Kidney glomerular epithelial cell (primary cell): ENCODE measurements around the gene DNAJC8.

Experiments
- DNase-seq: peaks from one replicate; lab custom pipeline; 2025; lab: John Stamatoyannopoulos, UW

DNAJC8 gene

GRCh38 chr1:28249866-28250295 lies 17.1 kb upstream of the DNAJC8 start:
- DNase-seq, result no peak

GRCh38 chr1:28249013-28249865 lies 16.4 kb upstream of the DNAJC8 start:
- peak; percentile 87 for DNase-seq

GRCh38 chr1:28248273-28249012 lies 15.6 kb upstream of the DNAJC8 start:
- peak; percentile 87 for DNase-seq

GRCh38 chr1:28247612-28248272 lies 14.9 kb upstream of the DNAJC8 start:
- no peak for DNase-seq

- no peak for DNase-seq
These were observed 13.6 kb upstream of the DNAJC8 start for GRCh38 chr1:28246427-28246832.

- no peak for DNase-seq
These were observed 11.9 kb upstream of the DNAJC8 start for GRCh38 chr1:28244549-28245251.

- DNase-seq, result peak; percentile 72
These were observed 11.0 kb upstream of the DNAJC8 start for GRCh38 chr1:28243685-28244311.

- DNase-seq, result peak; percentile 30
These were observed 8.9 kb upstream of the DNAJC8 start for GRCh38 chr1:28241638-28242241.

- DNase-seq, result no peak
These were observed 7.2 kb upstream of the DNAJC8 start for GRCh38 chr1:28240024-28240423.

- no peak for DNase-seq
These were observed 6.2 kb upstream of the DNAJC8 start for GRCh38 chr1:28239004-28239403.

- DNase-seq, result no peak
These were observed 4.0 kb upstream of the DNAJC8 start for GRCh38 chr1:28236656-28237322.

- DNase-seq, result peak; percentile 99
These were observed 3.2 kb upstream of the DNAJC8 start, which contains the start of gene ATP5IF1 for GRCh38 chr1:28235755-28236655. TSS of gene ATP5IF1 (plus strand) at chr1:28236124. CDS start at chr1:28236184, 60 bp downstream.

- no peak for DNase-seq
These were observed 406 bp upstream of the DNAJC8 start for GRCh38 chr1:28233264-28233606.

- DNase-seq, result no peak
These were observed 2.8 kb downstream of the DNAJC8 start for GRCh38 chr1:28229996-28230395.

- no peak for DNase-seq
These were observed 3.7 kb downstream of the DNAJC8 start for GRCh38 chr1:28229089-28229488.

GRCh38 chr1:28213315-28213714 lies 19.5 kb downstream of the DNAJC8 start:
- DNase-seq, result no peak

GRCh38 chr1:28209700-28210099 lies 23.1 kb downstream of the DNAJC8 start:
- DNase-seq, result no peak

GRCh38 chr1:28208818-28209441 lies 23.9 kb downstream of the DNAJC8 start:
- peak; percentile 85 for DNase-seq

GRCh38 chr1:28205243-28205642 lies 27.6 kb downstream of the DNAJC8 start:
- no peak for DNase-seq
